Stimulated activated CD4-positive, alpha-beta T cell treated with anti-CD3 and anti-CD28 coated beads, Interleukin-2, amount 100 ng/mL, for 48 hours (primary cell): ENCODE results near the gene INIP.

Source experiments
- DNase-seq, 2 donors: peaks; one replicate each; pipeline ENCODE4 v3.0.0-alpha.2; 2020

Gene INIP

DNA sequence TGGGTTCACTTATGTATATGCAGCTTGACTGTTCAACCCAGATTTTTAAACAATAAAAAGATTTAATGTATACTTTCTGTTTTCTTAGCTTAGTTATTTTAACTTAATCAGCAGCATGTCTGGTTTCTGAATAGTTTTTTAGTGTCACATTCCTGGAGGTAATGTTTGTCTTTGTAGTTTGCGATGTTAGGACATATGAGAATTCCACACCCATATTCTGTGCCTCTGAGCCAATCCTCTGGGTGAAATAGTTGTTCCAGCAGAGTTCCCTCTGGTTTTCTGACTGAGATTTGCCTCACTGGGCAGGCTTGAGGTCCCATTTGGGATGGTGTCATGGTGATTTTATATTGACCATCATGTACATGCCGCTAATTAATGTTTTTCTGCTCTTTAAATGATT is 48.6 kb downstream of the INIP start:
- DNase-seq, result no peak

DNA sequence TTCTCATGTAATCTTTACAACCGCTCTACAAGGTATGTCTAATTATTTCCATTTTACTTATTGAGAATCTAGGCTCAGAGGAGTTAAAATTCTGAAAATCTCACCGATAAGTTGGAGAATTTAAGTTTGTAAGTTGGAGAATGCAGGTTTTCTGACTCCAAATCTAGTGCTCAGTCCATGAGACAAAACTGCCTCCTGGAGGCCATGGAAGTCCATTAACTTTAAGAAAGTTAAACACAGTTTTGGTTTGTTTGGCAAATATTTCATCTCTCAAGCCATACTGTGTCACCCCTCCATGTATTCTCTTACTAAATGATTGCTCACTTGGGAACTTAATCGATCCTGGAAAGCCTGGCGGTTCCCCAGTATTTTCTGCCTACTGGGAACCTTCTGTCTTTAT is 52.6 kb downstream of the INIP start:
- DNase-seq, result no peak

DNA sequence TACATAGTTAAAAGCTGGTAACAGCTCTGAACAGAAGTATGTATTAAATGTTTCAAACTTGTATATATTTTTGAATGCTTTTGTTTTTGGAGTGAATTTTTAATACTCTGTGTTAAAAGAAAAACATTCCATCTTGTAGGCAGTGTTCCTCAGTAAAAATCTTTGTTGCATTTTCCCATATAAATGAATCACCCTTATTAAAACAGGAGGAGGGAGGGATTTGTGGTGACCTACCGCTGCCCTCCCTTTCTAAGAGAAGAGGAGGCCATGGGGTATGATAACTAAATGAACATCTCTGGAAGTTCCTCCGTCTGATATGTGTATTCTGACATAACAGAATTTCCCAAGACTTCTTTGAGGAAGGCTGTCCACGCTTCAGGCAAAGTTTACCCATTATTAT is 53.4 kb downstream of the INIP start:
- no peak for DNase-seq

DNA sequence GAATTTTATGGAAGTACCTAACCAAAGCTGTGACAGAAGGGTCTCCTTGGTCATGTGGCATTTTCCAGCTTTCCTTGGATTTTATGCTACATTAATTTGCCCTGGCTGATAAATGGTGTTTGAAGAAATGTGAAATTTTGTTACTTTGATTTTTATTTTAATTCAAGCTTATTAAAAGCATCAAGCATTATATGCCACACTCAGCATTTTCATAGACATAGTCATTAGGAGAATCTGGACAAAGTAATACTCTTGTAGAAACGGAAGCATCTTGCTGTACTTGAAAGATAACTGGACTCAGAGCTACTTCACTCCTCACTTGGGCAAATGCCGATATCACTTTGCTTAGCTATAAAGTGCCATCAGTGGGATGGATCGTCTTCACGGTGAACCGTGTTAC is 54.2 kb downstream of the INIP start:
- DNase-seq, result no peak

DNA sequence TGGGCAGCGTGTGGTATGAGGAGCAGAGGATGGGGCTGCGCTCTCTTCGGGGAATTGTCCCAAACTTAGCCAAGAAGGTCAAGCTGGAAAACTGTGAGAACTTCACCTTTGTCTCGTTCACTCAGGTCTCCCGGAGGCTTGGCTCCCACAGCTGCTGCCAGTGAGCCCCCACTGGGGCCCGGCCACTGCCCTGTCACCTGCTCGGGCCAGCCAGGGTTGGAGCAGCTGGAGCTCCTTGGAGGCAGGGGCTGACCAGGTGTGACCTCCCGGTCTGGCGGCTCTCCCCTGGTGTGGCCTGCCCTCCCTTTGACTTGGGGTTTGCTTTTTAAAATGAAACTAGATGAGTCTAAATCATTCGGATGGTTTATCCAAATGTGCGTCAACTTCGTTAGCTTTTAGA is 58.0 kb downstream of the INIP start:
- DNase-seq, result no peak

DNA sequence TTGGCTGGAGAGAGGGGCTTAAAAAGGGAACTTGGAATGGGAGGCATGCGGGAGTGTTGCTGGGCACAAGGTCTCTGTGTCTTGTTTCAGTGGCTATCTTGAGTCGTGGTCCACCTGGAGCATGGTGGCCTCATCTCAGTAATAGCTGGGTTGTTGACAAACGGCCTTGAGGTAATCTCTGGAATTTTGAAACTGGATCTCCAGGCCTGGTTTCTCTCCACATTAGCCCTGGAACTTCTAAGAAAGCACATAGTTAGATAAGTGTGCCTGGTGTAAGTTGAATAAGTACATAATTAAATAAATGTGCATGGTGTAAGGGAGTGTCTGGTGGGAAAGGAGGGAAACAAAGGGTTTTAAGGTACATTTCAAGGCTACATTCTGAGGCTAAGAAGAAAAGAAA is 62.2 kb downstream of the INIP start:
- no peak for DNase-seq

DNA sequence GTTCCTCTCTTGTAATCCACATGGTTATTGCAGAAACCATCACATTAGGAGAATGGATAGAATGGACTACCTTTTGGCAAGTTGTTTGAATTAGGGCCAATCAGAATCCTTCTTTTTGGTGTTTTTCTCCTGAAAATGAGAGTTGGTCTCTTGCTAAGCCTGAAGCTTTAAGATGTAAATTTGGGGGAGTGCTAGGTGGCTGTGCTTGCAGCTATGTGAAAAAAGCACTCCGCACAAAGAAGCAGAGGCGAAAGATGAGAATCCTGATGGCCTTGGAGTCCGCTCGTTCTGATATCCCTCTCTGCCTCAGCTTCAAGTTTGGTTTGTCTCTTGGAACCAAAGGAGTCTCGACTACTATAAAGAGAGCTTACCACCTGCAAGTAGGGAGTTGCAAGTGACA is 63.6 kb downstream of the INIP start:
- DNase-seq, result no peak

DNA sequence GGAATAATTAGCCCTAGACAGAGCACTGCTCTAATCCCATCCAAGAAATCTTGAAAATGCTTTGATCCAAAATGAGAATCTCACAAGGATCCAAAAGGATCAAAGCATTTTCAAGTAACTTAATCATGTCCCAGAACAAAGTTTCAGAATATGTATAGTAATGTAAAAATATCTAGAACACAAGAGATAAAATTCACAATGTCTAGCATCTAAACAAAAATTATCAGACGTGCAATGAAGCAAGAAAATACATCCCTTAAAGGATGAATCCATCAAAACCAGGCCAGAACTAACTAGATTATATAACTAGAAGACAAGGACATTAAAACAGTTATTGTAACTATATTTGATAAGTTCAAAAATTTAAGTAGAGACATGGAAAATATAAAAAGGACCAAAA is 69.3 kb downstream of the INIP start:
- no peak for DNase-seq

DNA sequence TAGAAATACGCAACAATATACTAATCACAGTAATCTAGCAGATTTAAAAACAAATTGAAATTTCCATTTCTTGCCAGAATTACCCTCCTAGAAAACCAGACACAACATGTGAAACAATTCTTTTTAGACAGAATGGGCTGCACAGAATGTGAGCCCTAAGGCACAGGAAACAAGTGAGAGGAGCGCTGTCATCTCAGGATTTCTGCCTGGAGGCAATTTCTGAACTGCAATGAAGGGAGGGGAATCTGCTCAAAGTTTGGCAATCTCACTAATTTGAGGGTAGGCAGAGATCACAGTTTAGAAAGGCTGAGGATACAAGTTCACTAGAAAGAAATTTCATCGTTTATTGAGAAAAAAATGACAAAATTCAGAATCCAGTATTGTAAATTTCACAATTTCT is 70.3 kb downstream of the INIP start:
- DNase-seq, result no peak

DNA sequence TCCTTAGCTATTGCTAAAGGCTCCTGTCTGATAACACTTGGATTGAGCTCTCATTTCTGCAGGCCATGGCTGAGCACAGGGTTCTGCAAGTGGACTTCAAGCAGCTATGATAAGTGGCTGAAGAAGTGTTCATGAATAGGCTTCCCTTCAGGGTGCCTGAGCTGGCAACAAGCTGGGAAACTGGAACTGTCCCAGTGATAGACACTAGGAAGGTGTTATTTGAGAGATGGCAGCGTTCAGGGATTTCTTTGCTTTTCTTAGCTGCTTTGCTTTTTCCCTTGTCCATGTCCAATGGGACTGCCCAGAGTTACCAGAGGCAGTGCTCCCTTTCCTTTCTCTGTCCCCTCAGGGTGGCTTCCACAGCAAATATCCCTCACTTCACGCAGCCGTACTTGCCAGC is 75.8 kb downstream of the INIP start:
- no peak for DNase-seq

DNA sequence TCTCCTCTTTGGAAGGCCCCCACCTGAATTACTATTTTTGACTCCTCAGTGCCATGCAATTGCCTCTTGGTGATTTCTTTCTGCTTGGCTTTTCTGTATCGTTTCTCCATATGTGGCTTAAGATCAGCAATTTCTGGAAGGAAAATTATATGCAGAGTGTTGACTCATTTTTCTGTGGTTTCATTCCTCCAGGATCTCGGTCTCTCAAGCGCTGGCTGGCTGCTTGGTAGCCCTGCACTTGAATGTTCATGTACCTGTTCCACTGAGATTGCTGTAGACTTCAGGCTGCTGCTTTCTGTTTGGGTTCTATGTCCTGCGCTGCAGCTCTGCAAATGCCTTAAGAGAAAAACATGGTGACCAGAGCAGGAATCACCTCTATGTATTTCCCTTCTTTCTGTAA is 77.6 kb downstream of the INIP start:
- DNase-seq, result no peak
